Pancreas (tissue), 10 donors: ENCODE data around the gene PQBP1. TPM values are rescaled to one million over a fixed set of nuclear protein-coding genes. Genes with fewer than 3 reads are reported as not detected.

Experiments used
- ATAC-seq, 4 donors: fragments of 200-7000 bp; cut with Tn5 transposase; one replicate each; pipeline versions ENCODE4 v1.8.0 to v1.9.1; 2020; ENCODE audit warnings: mild to moderate bottlenecking in 4 of 4, moderate library complexity in 4 of 4
- DNase-seq, 6 donors: peaks; one replicate each; pipeline ENCODE4 v3.0.0-alpha.2; 2020
- FAIRE-seq: peaks from 2 replicates; lab custom pipeline; 2012; peaks lifted over from hg19 to GRCh38; lab: Jason Lieb, UNC
- H3K27ac ChIP-seq, 4 donors: fragments of 200-600 bp; sonication (generic); 1 replicate in 3 of 4; 2 replicates in 1 of 4; pipeline versions ENCODE4 v1.5.0 to v1.8.0; 2020
- H3K27me3 ChIP-seq, 4 donors: fragments of 200-600 bp; one replicate each; pipeline ENCODE4 v1.8.0; 2021
- H3K36me3 ChIP-seq, 3 donors: fragments of 200-600 bp; sonication (generic) in 1 of 3; one replicate each; pipeline versions ENCODE4 v1.5.0 to v1.8.0; 2020 to 2021
- H3K4me1 ChIP-seq, 3 donors: fragments of 200-600 bp; one replicate each; pipeline ENCODE4 v1.8.0; 2021
- H3K4me3 ChIP-seq, 4 donors: fragments of 200-600 bp; sonication (generic) in 2 of 4; one replicate each; pipeline versions ENCODE4 v1.5.0 to v1.8.0; 2020 to 2021
- H3K9me3 ChIP-seq, 4 donors: fragments of 200-600 bp; one replicate each; pipeline ENCODE4 v1.8.0; 2021
- CTCF ChIP-seq, 4 donors: fragments of 200-600 bp; sonication (generic) in 3 of 4; IDR thresholded peaks; one replicate each; pipeline versions ENCODE4 v1.5.0 to v1.8.0; 2021; ENCODE audit warnings: antibody characterized with exemption in 4 of 4
- WGBS, 2 donors: extraction: QIAGEN DNeasy Blood & Tissue Kit; methylation state at CpG; one replicate each; pipeline ENCODE4 v1.1.7; 2013; 5-methylcytosine and 5-hydroxymethylcytosine counted together
- intact Hi-C, 3 donors: fragments of 100-400 bp; cut with DNase I; formaldehyde crosslinking; loops; one replicate each; pipeline versions ENCODE4 v1.11.1 to v1.14.2; 2022
- polyA plus RNA-seq, 2 donors: library from polyadenylated mRNA; stranded (reverse); fragments of 200-250 nt; gene quantifications; one replicate each; pipeline ENCODE4 v1.2.3, GENCODE V29; 2013
- total RNA-seq, 6 donors: library from RNA; stranded (reverse); fragmentation: NEBNext Ultra II Directional in 4 of 6; extraction: Animal tissue kit (Norgen Biotek cat#: 25700) in 4 of 6; gene quantifications; one replicate each; pipeline versions ENCODE4 v1.2.1 to v1.2.4, GENCODE V29; 2021 to 2023
- donor health status: healthy with polysubstance abuse.
- donor health status: DM: no; HTN: no; CAD: no; lungs with moderate emphysema.
- donor health status: DM: no; HTN: no; CAD: no.
- donor health status: control.
- donor health status: control.
- donor health status: Bipolar disorder and iron deficiency.
- donor health status: DM: yes; HTN: yes; CAD: no.
- donor health status: DM: no; HTN: no; CAD: no.
- donor health status: DM: no; HTN: no; CAD: no.
- donor health status: DM: yes; HTN: yes; CAD: no.

Gene PQBP1
- total and polyA plus RNA-seq, 8 donors, result 36.4 to 112 (median 50.8) TPM

GRCh38 chrX:48901069-48901468, 3.3 kb downstream of the PQBP1 start:
- peaks cover 0 to 5% (median 5%) of the 10 kb centered on the region in 3 donors for H3K36me3 ChIP-seq
- H3K9me3 ChIP-seq, result no peaks in the 10 kb centered on the region
- H3K27me3 ChIP-seq, result no peaks in the 10 kb centered on the region
- no peak for DNase-seq
- TF ChIP-seq CTCF (IDR thresholded peaks at IDR 0.05), result no peak
- H3K4me3 ChIP-seq, result no peak overlapping the region
- ATAC-seq, result no peak
- peaks cover 0 to 3% (median 0%) of the 10 kb centered on the region in 3 donors for H3K4me1 ChIP-seq
- intact Hi-C loops, result no loop called here
- no peak overlapping the region for H3K27ac ChIP-seq
- no peak for FAIRE-seq
- WGBS, 2 donors, result 76 to 87% methylated on average over 7 of the region's 7 CpGs

DNA sequence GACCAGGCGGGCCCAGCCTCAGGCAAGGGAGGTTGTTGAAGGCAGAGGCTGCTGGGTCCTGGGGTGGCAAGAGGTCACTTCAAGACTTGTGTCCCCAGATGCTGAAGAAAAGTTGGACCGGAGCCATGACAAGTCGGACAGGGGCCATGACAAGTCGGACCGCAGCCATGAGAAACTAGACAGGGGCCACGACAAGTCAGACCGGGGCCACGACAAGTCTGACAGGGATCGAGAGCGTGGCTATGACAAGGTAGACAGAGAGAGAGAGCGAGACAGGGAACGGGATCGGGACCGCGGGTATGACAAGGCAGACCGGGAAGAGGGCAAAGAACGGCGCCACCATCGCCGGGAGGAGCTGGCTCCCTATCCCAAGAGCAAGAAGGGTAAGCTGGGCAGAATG, 4.4 kb downstream of the PQBP1 start:
- WGBS, 2 donors, result 88 to 92% methylated on average over 20 of the region's 20 CpGs
- DNase-seq (peak in 1 of 6 donors; percentile 64), ATAC-seq (no peak), FAIRE-seq (no peak)
- Histone ChIP-seq H3K9me3 (no peaks in the 10 kb centered on the region), H3K36me3 (peaks cover 0 to 5% (median 5%) of the 10 kb centered on the region in 3 donors), H3K27ac (no peak overlapping the region), H3K4me1 (no peaks in the 10 kb centered on the region), H3K4me3 (no peak overlapping the region), H3K27me3 (no peaks in the 10 kb centered on the region)
- no peak for TF ChIP-seq CTCF (IDR thresholded peaks at IDR 0.05)
- intact Hi-C loops, result no loop called here

DNA sequence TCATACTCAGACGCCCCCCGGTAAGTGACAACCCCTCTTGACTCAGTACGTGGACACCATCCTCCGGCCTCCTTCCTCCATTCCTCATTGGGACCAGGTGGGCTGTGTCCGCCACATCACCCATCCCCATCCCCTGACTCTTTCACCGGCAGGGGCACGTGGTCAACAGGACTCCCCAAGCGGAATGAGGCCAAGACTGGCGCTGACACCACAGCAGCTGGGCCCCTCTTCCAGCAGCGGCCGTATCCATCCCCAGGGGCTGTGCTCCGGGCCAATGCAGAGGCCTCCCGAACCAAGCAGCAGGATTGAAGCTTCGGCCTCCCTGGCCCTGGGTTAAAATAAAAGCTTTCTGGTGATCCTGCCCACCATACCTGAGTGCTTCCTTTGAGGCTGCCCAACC, 5.0 kb downstream of the PQBP1 start:
- FAIRE-seq, result no peak
- intact Hi-C loops, result no loop called here
- Histone ChIP-seq H3K4me1 (no peaks in the 10 kb centered on the region), H3K9me3 (no peaks in the 10 kb centered on the region), H3K4me3 (no peak overlapping the region), H3K36me3 (peaks cover 0 to 5% (median 5%) of the 10 kb centered on the region in 3 donors), H3K27me3 (no peaks in the 10 kb centered on the region), H3K27ac (no peak overlapping the region)
- 86 to 89% methylated on average over 14 of the region's 14 CpGs for WGBS, 2 donors
- TF ChIP-seq CTCF (IDR thresholded peaks at IDR 0.05), result no peak
- no peak for ATAC-seq
- no peak for DNase-seq

GRCh38 chrX:48903290-48903689, 5.6 kb downstream of the PQBP1 start:
- no peak overlapping the region for H3K4me3 ChIP-seq
- H3K9me3 ChIP-seq, result no peaks in the 10 kb centered on the region
- no peak for DNase-seq
- 82% methylated on average over 6 of the region's 6 CpGs for WGBS, 2 donors
- no peaks in the 10 kb centered on the region for H3K4me1 ChIP-seq
- H3K36me3 ChIP-seq, result peaks cover 0 to 5% (median 5%) of the 10 kb centered on the region in 3 donors
- no peak for FAIRE-seq
- no peaks in the 10 kb centered on the region for H3K27me3 ChIP-seq
- no peak for ATAC-seq
- TF ChIP-seq CTCF (IDR thresholded peaks at IDR 0.05), result no peak
- intact Hi-C loops, result no loop called here
- H3K27ac ChIP-seq, result no peak overlapping the region

- Histone ChIP-seq H3K9me3 (no peaks in the 10 kb centered on the region), H3K27me3 (no peaks in the 10 kb centered on the region), H3K4me1 (no peaks in the 10 kb centered on the region), H3K4me3 (no peak overlapping the region), H3K36me3 (peaks cover 0 to 5% (median 5%) of the 10 kb centered on the region in 3 donors), H3K27ac (no peak overlapping the region)
- DNase-seq (no peak), FAIRE-seq (no peak), ATAC-seq (no peak)
- 72 to 74% methylated on average over 8 of the region's 8 CpGs for WGBS, 2 donors
- intact Hi-C loops, result no loop called here
- no peak for TF ChIP-seq CTCF (IDR thresholded peaks at IDR 0.05)
These were observed 6.5 kb downstream of the PQBP1 start for GRCh38 chrX:48904180-48904579.
